HG03175 (cell line): ENCODE data around the gene ARID4A.
"Not testable (repeated sequence)": the region's sequence is repeated elsewhere in the genome, so short reads cannot be mapped to it uniquely, and the experiment has no call there.

Source experiments
- ATAC-seq: cut with Tn5 transposase; IDR thresholded peaks from one replicate; pipeline ENCODE4 v1.9.1; 2021; ENCODE audit warnings: mild to moderate bottlenecking, moderate library complexity; ENCODE audit not compliant: unreplicated experiment

ARID4A gene

GRCh38 chr14:58298477-58299400 is at the start of gene ARID4A:
Gene ARID4A (plus strand): TSS chr14:58298555. CDS start chr14:58299855, 1,300 bp downstream.
- ATAC-seq: no peak

GRCh38 chr14:58249611-58250010 is 48.7 kb upstream of the ARID4A start:
- ATAC-seq: no peak

GRCh38 chr14:58258156-58258555 is 40.2 kb upstream of the ARID4A start:
- ATAC-seq: no peak

- not testable (repeated sequence) for ATAC-seq
Measured at GRCh38 chr14:58262005-58262404, 36.4 kb upstream of the ARID4A start.

- ATAC-seq: no peak
Measured at GRCh38 chr14:58265401-58265800, 33.0 kb upstream of the ARID4A start.

GRCh38 chr14:58270628-58271027 is 27.7 kb upstream of the ARID4A start:
- no peak for ATAC-seq

GRCh38 chr14:58272588-58273372 is 25.6 kb upstream of the ARID4A start:
- ATAC-seq: no peak

GRCh38 chr14:58274881-58275280 is 23.5 kb upstream of the ARID4A start:
- ATAC-seq: no peak

GRCh38 chr14:58275527-58276190 is 22.7 kb upstream of the ARID4A start:
- ATAC-seq: no peak

- no peak for ATAC-seq
Measured at GRCh38 chr14:58276208-58276607, 22.1 kb upstream of the ARID4A start.

- no peak for ATAC-seq
Measured at GRCh38 chr14:58278177-58278576, 20.2 kb upstream of the ARID4A start.

- peak; percentile 77 for ATAC-seq
Measured at GRCh38 chr14:58280954-58281787, 17.2 kb upstream of the ARID4A start.

- ATAC-seq: no peak
Measured at GRCh38 chr14:58281969-58282368, 16.4 kb upstream of the ARID4A start.

- ATAC-seq: no peak
Measured at GRCh38 chr14:58282925-58283593, 15.3 kb upstream of the ARID4A start.

GRCh38 chr14:58283730-58284129 is 14.6 kb upstream of the ARID4A start:
- ATAC-seq: no peak

GRCh38 chr14:58285132-58285531 is 13.2 kb upstream of the ARID4A start:
- ATAC-seq: no peak

GRCh38 chr14:58287607-58288042 is 10.7 kb upstream of the ARID4A start:
- no peak for ATAC-seq

- no peak for ATAC-seq
Measured at GRCh38 chr14:58288106-58288792, 10.1 kb upstream of the ARID4A start.

- no peak for ATAC-seq
Measured at GRCh38 chr14:58291646-58292045, 6.7 kb upstream of the ARID4A start.
